Stimulated activated CD4-positive, alpha-beta T cell treated with anti-CD3 and anti-CD28 coated beads, Interleukin-12 subunit alpha, Interleukin-12 subunit beta, amount 100 ng/mL, for 48 hours (primary cell): Measurements from ENCODE around the gene MYBPHL.

Experiments
- DNase-seq, 3 donors: peaks; one replicate each; pipeline ENCODE4 v3.0.0-alpha.2; 2020; ENCODE audit warnings: low read depth in 2 of 3, low spot score in 1 of 3

MYBPHL gene

GRCh38 chr1:109306832-109307273, at the start of gene MYBPHL:
TSS of gene MYBPHL (minus strand) at chr1:109307011. CDS start at chr1:109306991, 20 bp downstream.
- no peak for DNase-seq

- no peak for DNase-seq
Measured at GRCh38 chr1:109356505-109356904, 49.7 kb upstream of the MYBPHL start.

- DNase-seq: no peak
Measured at GRCh38 chr1:109354929-109355328, 48.1 kb upstream of the MYBPHL start.

- no peak for DNase-seq
Measured at GRCh38 chr1:109351457-109351856, 44.6 kb upstream of the MYBPHL start.

GRCh38 chr1:109350655-109351054, 43.8 kb upstream of the MYBPHL start:
- no peak for DNase-seq

GRCh38 chr1:109350182-109350581, 43.4 kb upstream of the MYBPHL start:
- DNase-seq: no peak

GRCh38 chr1:109347511-109347910, 40.7 kb upstream of the MYBPHL start:
- DNase-seq: no peak

- DNase-seq: no peak
Measured at GRCh38 chr1:109341944-109342930, 35.4 kb upstream of the MYBPHL start.

- no peak for DNase-seq
Measured at GRCh38 chr1:109338608-109339007, 31.8 kb upstream of the MYBPHL start.

GRCh38 chr1:109338091-109338490, 31.3 kb upstream of the MYBPHL start:
- no peak for DNase-seq

GRCh38 chr1:109335091-109335490, 28.3 kb upstream of the MYBPHL start:
- DNase-seq: no peak

GRCh38 chr1:109331113-109331512, 24.3 kb upstream of the MYBPHL start:
- DNase-seq: no peak

GRCh38 chr1:109327285-109327684, 20.5 kb upstream of the MYBPHL start:
- no peak for DNase-seq

GRCh38 chr1:109322974-109323373, 16.2 kb upstream of the MYBPHL start:
- DNase-seq: no peak

GRCh38 chr1:109319114-109319513, 12.3 kb upstream of the MYBPHL start:
- no peak for DNase-seq

GRCh38 chr1:109316506-109316905, 9.7 kb upstream of the MYBPHL start:
- DNase-seq: no peak

- DNase-seq: no peak
Measured at GRCh38 chr1:109315288-109315687, 8.5 kb upstream of the MYBPHL start.

- no peak for DNase-seq
Measured at GRCh38 chr1:109314795-109315194, 8.0 kb upstream of the MYBPHL start.

- no peak for DNase-seq
Measured at GRCh38 chr1:109312978-109313775, 6.4 kb upstream of the MYBPHL start.

GRCh38 chr1:109312246-109312645, 5.4 kb upstream of the MYBPHL start:
- DNase-seq: no peak

- no peak for DNase-seq
Measured at GRCh38 chr1:109309347-109309746, 2.5 kb upstream of the MYBPHL start.
